HG03103 (cell line): ENCODE data around the gene C2orf76.
"Not testable (repeated sequence)": the region's sequence is repeated elsewhere in the genome, so short reads cannot be mapped to it uniquely, and the experiment has no call there.

Source experiments
- ATAC-seq: cut with Tn5 transposase; IDR thresholded peaks from one replicate; pipeline ENCODE4 v1.9.1; 2021; ENCODE audit warnings: low read depth; ENCODE audit not compliant: unreplicated experiment

The C2orf76 gene

GRCh38 chr2:119377993-119378345, 11.3 kb upstream of the C2orf76 start:
- no peak for ATAC-seq

- ATAC-seq, result no peak
Measured at GRCh38 chr2:119377294-119377992, 10.8 kb upstream of the C2orf76 start.

- ATAC-seq, result no peak
Measured at GRCh38 chr2:119376810-119377209, 10.2 kb upstream of the C2orf76 start.

- ATAC-seq, result not testable (repeated sequence)
Measured at GRCh38 chr2:119376406-119376805, 9.8 kb upstream of the C2orf76 start.

- ATAC-seq, result not testable (repeated sequence)
Measured at GRCh38 chr2:119373907-119374745, 7.5 kb upstream of the C2orf76 start.

- ATAC-seq, result no peak
Measured at GRCh38 chr2:119372778-119373568, 6.3 kb upstream of the C2orf76 start.

GRCh38 chr2:119371111-119371510, 4.5 kb upstream of the C2orf76 start:
- no peak for ATAC-seq

- no peak for ATAC-seq
Measured at GRCh38 chr2:119369845-119370244, 3.2 kb upstream of the C2orf76 start.

- peak; percentile 29 for ATAC-seq
Measured at GRCh38 chr2:119367472-119368099, 952 bp upstream of the C2orf76 start.

- no peak for ATAC-seq
Measured at GRCh38 chr2:119366161-119366648, 429 bp downstream of the C2orf76 start.

- ATAC-seq, result no peak
Measured at GRCh38 chr2:119365436-119365835, 1.2 kb downstream of the C2orf76 start.

GRCh38 chr2:119364798-119365197, 1.8 kb downstream of the C2orf76 start:
- no peak for ATAC-seq

- no peak for ATAC-seq
Measured at GRCh38 chr2:119360423-119360966, 6.1 kb downstream of the C2orf76 start.

GRCh38 chr2:119359774-119360173, 6.9 kb downstream of the C2orf76 start:
- ATAC-seq, result no peak

- no peak for ATAC-seq
Measured at GRCh38 chr2:119354860-119355259, 11.8 kb downstream of the C2orf76 start.

GRCh38 chr2:119352357-119352756, 14.3 kb downstream of the C2orf76 start:
- peak; percentile 94 for ATAC-seq

- no peak for ATAC-seq
Measured at GRCh38 chr2:119350311-119350998, 16.2 kb downstream of the C2orf76 start.

GRCh38 chr2:119349289-119349688, 17.3 kb downstream of the C2orf76 start:
- ATAC-seq, result no peak

GRCh38 chr2:119341684-119342083, 24.9 kb downstream of the C2orf76 start:
- ATAC-seq, result no peak

GRCh38 chr2:119339562-119339923, 27.1 kb downstream of the C2orf76 start:
- ATAC-seq, result no peak
